Suprapubic skin (tissue), 4 donors: ENCODE measurements around the gene GRID1. TPM values are rescaled to one million over a fixed set of nuclear protein-coding genes. Genes with fewer than 3 reads are reported as not detected.
A peak's percentile ranks its signal among the peaks of the same experiment; 100 is the strongest.

Source experiments
- DNase-seq, 2 donors: peaks; one replicate each; pipeline ENCODE4 v3.0.0-alpha.2; 2019; ENCODE audit warnings: low spot score in 2 of 2
- H3K27ac ChIP-seq: fragments of 200-600 bp; sonication (generic); one replicate; pipeline ENCODE4 v1.5.1; 2019
- H3K27me3 ChIP-seq: fragments of 200-600 bp; sonication (generic); one replicate; pipeline ENCODE4 v1.5.1; 2019
- H3K36me3 ChIP-seq: fragments of 200-600 bp; sonication (generic); one replicate; pipeline ENCODE4 v1.5.1; 2019
- H3K4me1 ChIP-seq: fragments of 200-600 bp; sonication (generic); one replicate; pipeline ENCODE4 v1.5.1; 2019
- H3K4me3 ChIP-seq: fragments of 200-600 bp; sonication (generic); one replicate; pipeline ENCODE4 v1.5.1; 2019; ENCODE audit warnings: mild to moderate bottlenecking
- H3K9me3 ChIP-seq: fragments of 200-600 bp; sonication (generic); one replicate; pipeline ENCODE4 v1.5.1; 2019
- CTCF ChIP-seq, 2 donors: fragments of 200-600 bp in 1 of 2; fragments of 450-650 bp in 1 of 2; sonication (generic) in 1 of 2; IDR thresholded peaks; one replicate each; pipeline ENCODE4 v1.5.1; 2016 to 2019; ENCODE audit warnings: antibody characterized with exemption in 2 of 2, mild to moderate bottlenecking in 1 of 2, moderate library complexity in 1 of 2
- EP300 ChIP-seq: sonication (generic); formaldehyde crosslinking; IDR thresholded peaks from one replicate; pipeline ENCODE4 v1.6.1; 2017; ENCODE audit warnings: antibody characterized with exemption
- POLR2A ChIP-seq, 2 donors: fragments of 450-650 bp; IDR thresholded peaks; one replicate each; pipeline ENCODE4 v1.6.1; 2017; ENCODE audit warnings: antibody characterized with exemption in 2 of 2, mild to moderate bottlenecking in 2 of 2, moderate library complexity in 2 of 2
- POLR2AphosphoS5 ChIP-seq, 3 donors: sonication (generic); formaldehyde crosslinking; IDR thresholded peaks; one replicate each; pipeline ENCODE4 v1.6.1; 2017; ENCODE audit warnings: antibody characterized with exemption in 3 of 3
- WGBS: methylation state at CpG from one replicate; pipeline ENCODE4 v1.1.5; 2018; 5-methylcytosine and 5-hydroxymethylcytosine counted together
- total RNA-seq, 4 donors: library from RNA; depleted of rRNA; stranded (reverse); fragments of >200 nt; gene quantifications; one replicate each; pipeline ENCODE4 v1.1.0, GENCODE V29; 2016

The GRID1 gene
- total RNA-seq, 4 donors from 2014 or later: 1.8 to 3.1 (median 2.4) TPM

GRCh38 chr10:86165666-86166065 lies 200.9 kb downstream of the GRID1 start:
- Histone ChIP-seq H3K27ac (no peak overlapping the region), H3K9me3 (no peaks in the 10 kb centered on the region), H3K27me3 (no peaks in the 10 kb centered on the region), H3K4me3 (no peak overlapping the region), H3K36me3 (no peaks in the 10 kb centered on the region), H3K4me1 (no peaks in the 10 kb centered on the region)
- peak; percentile 31 to 59 for DNase-seq
- 93% methylated on average over 9 of the region's 9 CpGs for WGBS
- TF ChIP-seq EP300 (no peak), CTCF (IDR thresholded peaks at IDR 0.05) (no peak), POLR2A (IDR thresholded peaks at IDR 0.05) (no peak), POLR2AphosphoS5 (IDR thresholded peaks at IDR 0.05) (no peak)

GRCh38 chr10:86164960-86165630 lies 201.5 kb downstream of the GRID1 start:
- H3K4me3 ChIP-seq: no peak overlapping the region
- H3K27me3 ChIP-seq: no peaks in the 10 kb centered on the region
- TF ChIP-seq EP300 (no peak), POLR2AphosphoS5 (IDR thresholded peaks at IDR 0.05) (no peak), POLR2A (IDR thresholded peaks at IDR 0.05) (no peak), CTCF (IDR thresholded peaks at IDR 0.05) (no peak)
- DNase-seq: peak; percentile 16 to 32
- H3K27ac ChIP-seq: no peak overlapping the region
- WGBS: 86% methylated on average over 8 of the region's 8 CpGs
- H3K36me3 ChIP-seq: no peaks in the 10 kb centered on the region
- H3K9me3 ChIP-seq: no peaks in the 10 kb centered on the region
- no peaks in the 10 kb centered on the region for H3K4me1 ChIP-seq

GRCh38 chr10:86164174-86164774 lies 202.3 kb downstream of the GRID1 start:
- DNase-seq: peak; percentile 16 to 48
- Histone ChIP-seq H3K27me3 (no peaks in the 10 kb centered on the region), H3K9me3 (no peaks in the 10 kb centered on the region), H3K4me1 (no peaks in the 10 kb centered on the region), H3K4me3 (no peak overlapping the region), H3K27ac (no peak overlapping the region), H3K36me3 (no peaks in the 10 kb centered on the region)
- WGBS: 92% methylated on average over 6 of the region's 6 CpGs
- TF ChIP-seq EP300 (no peak), POLR2A (IDR thresholded peaks at IDR 0.05) (no peak), CTCF (IDR thresholded peaks at IDR 0.05) (no peak), POLR2AphosphoS5 (IDR thresholded peaks at IDR 0.05) (no peak)

- no peaks in the 10 kb centered on the region for H3K4me1 ChIP-seq
- H3K27ac ChIP-seq: no peak overlapping the region
- no peak for TF ChIP-seq POLR2A (IDR thresholded peaks at IDR 0.05)
- no peak for TF ChIP-seq EP300
- TF ChIP-seq CTCF (IDR thresholded peaks at IDR 0.05): no peak
- TF ChIP-seq POLR2AphosphoS5 (IDR thresholded peaks at IDR 0.05): no peak
- H3K27me3 ChIP-seq: no peaks in the 10 kb centered on the region
- no peaks in the 10 kb centered on the region for H3K36me3 ChIP-seq
- WGBS: 68% methylated on average over 10 of the region's 13 CpGs
- no peaks in the 10 kb centered on the region for H3K9me3 ChIP-seq
- peak; percentile 30 to 52 for DNase-seq
- no peak overlapping the region for H3K4me3 ChIP-seq
Observed at GRCh38 chr10:86163522-86164173, 202.9 kb downstream of the GRID1 start.

- H3K27ac ChIP-seq: no peak overlapping the region
- no peaks in the 10 kb centered on the region for H3K27me3 ChIP-seq
- TF ChIP-seq POLR2A (IDR thresholded peaks at IDR 0.05) (no peak), POLR2AphosphoS5 (IDR thresholded peaks at IDR 0.05) (no peak), CTCF (IDR thresholded peaks at IDR 0.05) (no peak), EP300 (no peak)
- WGBS: 92% methylated on average over 5 of the region's 5 CpGs
- H3K36me3 ChIP-seq: no peaks in the 10 kb centered on the region
- peak; percentile 37 to 64 for DNase-seq
- H3K9me3 ChIP-seq: no peaks in the 10 kb centered on the region
- H3K4me1 ChIP-seq: no peaks in the 10 kb centered on the region
- no peak overlapping the region for H3K4me3 ChIP-seq
Observed at GRCh38 chr10:86162696-86163400, 203.7 kb downstream of the GRID1 start.
